ENCODE data around the gene SERGEF.

DNA sequence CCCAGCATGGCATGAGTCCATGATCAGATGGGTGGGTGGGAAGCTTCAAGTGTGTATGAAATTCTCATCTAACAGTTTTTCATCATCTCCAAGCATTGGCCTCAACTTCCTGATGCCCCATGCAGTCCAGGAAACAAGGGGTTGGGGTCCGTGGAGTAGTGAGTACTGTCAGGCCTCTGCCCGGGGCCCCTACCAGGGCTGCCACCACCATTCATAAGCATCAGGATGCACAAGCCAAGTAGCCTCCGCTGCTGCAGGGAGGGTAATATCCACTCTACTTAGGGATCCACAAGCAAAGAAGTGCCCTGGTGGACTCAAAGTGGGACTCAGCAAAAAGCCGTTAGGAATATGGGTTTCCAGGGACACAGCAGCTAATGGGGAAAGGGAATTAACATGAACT is 229.0 kb downstream of the SERGEF start:
- no peak for TF ChIP-seq EZH2 (IDR thresholded peaks at IDR 0.05; ENCODE audit: insufficient read depth, poor library complexity, severe bottlenecking)
- no peak for TF ChIP-seq EZH2phosphoT487 (IDR thresholded peaks at IDR 0.05; ENCODE audit: insufficient read depth, low read depth)
